ENCODE data around the gene MGAT5. TPM values are rescaled to one million over a fixed set of nuclear protein-coding genes. Genes with fewer than 3 reads are reported as not detected.
A peak's percentile ranks its signal among the peaks of the same experiment; 100 is the strongest.

The MGAT5 gene
- total RNA-seq, 4 donors from 2014 or later: 34.1 to 47.5 (median 42.6) TPM

GRCh38 chr2:134296301-134296700 is 42.4 kb downstream of the MGAT5 start:
- DNase-seq (ENCODE audit: low spot score in 2 of 2): no peak
- WGBS, 2 donors: 55 to 64% methylated on average over 2 of the region's 2 CpGs
- Histone ChIP-seq H3K9me3 (no peaks in the 10 kb centered on the region), H3K4me1 (peaks cover 0 to 46% (median 25%) of the 10 kb centered on the region in 4 donors), H3K36me3 (no peaks in the 10 kb centered on the region), H3K27ac (peak overlapping the region in 3 of 4 donors; percentile 52 to 75 (median 60)), H3K4me3 (no peak overlapping the region), H3K27me3 (no peaks in the 10 kb centered on the region)
- TF ChIP-seq, protein P1, sequence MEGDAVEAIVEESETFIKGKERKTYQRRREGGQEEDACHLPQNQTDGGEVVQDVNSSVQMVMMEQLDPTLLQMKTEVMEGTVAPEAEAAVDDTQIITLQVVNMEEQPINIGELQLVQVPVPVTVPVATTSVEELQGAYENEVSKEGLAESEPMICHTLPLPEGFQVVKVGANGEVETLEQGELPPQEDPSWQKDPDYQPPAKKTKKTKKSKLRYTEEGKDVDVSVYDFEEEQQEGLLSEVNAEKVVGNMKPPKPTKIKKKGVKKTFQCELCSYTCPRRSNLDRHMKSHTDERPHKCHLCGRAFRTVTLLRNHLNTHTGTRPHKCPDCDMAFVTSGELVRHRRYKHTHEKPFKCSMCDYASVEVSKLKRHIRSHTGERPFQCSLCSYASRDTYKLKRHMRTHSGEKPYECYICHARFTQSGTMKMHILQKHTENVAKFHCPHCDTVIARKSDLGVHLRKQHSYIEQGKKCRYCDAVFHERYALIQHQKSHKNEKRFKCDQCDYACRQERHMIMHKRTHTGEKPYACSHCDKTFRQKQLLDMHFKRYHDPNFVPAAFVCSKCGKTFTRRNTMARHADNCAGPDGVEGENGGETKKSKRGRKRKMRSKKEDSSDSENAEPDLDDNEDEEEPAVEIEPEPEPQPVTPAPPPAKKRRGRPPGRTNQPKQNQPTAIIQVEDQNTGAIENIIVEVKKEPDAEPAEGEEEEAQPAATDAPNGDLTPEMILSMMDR (IDR thresholded peaks at IDR 0.05): no peak
- TF ChIP-seq EP300 (IDR thresholded peaks at IDR 0.05) (no peak), POLR2A (IDR thresholded peaks at IDR 0.05) (no peak)

- no peaks in the 10 kb centered on the region for H3K36me3 ChIP-seq
- TF ChIP-seq EP300 (IDR thresholded peaks at IDR 0.05) (no peak), POLR2A (IDR thresholded peaks at IDR 0.05) (no peak)
- TF ChIP-seq, protein P1 (IDR thresholded peaks at IDR 0.05): no peak
- WGBS, 2 donors: 97 to 100% methylated on average over 1 of the region's 1 CpG
- H3K27ac ChIP-seq: no peak overlapping the region
- no peaks in the 10 kb centered on the region for H3K27me3 ChIP-seq
- H3K9me3 ChIP-seq: no peaks in the 10 kb centered on the region
- peaks cover 0 to 44% (median 23%) of the 10 kb centered on the region in 4 donors for H3K4me1 ChIP-seq
- no peak overlapping the region for H3K4me3 ChIP-seq
- DNase-seq (ENCODE audit: low spot score in 2 of 2): no peak
These were observed 45.5 kb downstream of the MGAT5 start for GRCh38 chr2:134299334-134299733.

GRCh38 chr2:134300585-134300984 is 46.7 kb downstream of the MGAT5 start:
- no peaks in the 10 kb centered on the region for H3K9me3 ChIP-seq
- peaks cover 0 to 32% (median 15%) of the 10 kb centered on the region in 4 donors for H3K4me1 ChIP-seq
- H3K4me3 ChIP-seq: no peak overlapping the region
- no peak for DNase-seq (ENCODE audit: low spot score in 2 of 2)
- no peaks in the 10 kb centered on the region for H3K36me3 ChIP-seq
- H3K27ac ChIP-seq: no peak overlapping the region
- TF ChIP-seq EP300 (IDR thresholded peaks at IDR 0.05) (no peak), POLR2A (IDR thresholded peaks at IDR 0.05) (no peak)
- TF ChIP-seq, protein P1 (IDR thresholded peaks at IDR 0.05): no peak
- H3K27me3 ChIP-seq: no peaks in the 10 kb centered on the region
- 70 to 75% methylated on average over 1 of the region's 1 CpG for WGBS, 2 donors

DNA sequence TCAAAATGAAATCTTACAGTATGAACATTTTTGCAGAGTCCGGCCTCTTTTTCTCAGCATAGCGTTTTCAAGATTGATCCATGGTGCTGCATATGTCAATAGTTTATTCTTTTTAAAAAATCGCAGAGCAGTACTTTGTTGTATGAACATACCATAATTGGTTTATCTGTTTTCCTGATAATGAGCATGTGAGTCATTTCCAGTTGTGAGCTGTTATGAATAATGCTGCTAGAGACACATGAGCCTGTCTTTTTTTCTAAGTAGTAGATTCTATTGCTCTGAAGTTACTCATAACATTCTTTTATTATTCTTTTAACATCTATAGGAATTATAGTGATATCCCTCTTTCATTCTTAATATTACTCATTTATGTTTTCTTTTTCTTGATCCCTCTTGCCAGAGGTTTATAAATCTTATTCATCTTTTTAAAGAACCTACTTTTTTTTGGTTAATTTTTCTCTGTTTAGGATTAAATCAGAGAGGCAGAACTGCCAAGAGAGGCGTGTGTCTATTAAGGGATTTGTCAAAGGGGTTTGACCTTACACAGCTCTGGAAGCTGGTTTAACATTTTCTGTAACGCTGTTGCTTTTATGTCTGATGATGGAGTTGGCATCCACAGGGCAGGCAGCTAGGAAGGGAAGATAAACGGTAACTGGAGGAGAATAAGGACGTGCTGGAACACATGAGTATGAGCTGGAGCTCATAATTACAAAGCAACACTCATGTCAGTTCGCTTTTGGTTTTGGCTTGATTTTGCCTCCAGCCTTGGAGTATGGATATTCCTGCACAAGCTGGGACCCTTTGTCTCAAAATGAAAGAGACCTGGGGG is 47.4 kb downstream of the MGAT5 start:
- Histone ChIP-seq H3K9me3 (no peaks in the 10 kb centered on the region), H3K36me3 (no peaks in the 10 kb centered on the region), H3K27ac (no peak overlapping the region), H3K27me3 (no peaks in the 10 kb centered on the region), H3K4me3 (no peak overlapping the region), H3K4me1 (peaks cover 0 to 25% (median 9%) of the 10 kb centered on the region in 4 donors)
- no peak for TF ChIP-seq POLR2A (IDR thresholded peaks at IDR 0.05)
- TF ChIP-seq EP300 (IDR thresholded peaks at IDR 0.05): no peak
- TF ChIP-seq, protein P1 (IDR thresholded peaks at IDR 0.05): no peak
- DNase-seq (ENCODE audit: low spot score in 2 of 2): no peak
- WGBS, 2 donors: 33 to 37% methylated on average over 8 of the region's 8 CpGs

GRCh38 chr2:134301928-134302260 is 48.0 kb downstream of the MGAT5 start:
- H3K9me3 ChIP-seq: no peaks in the 10 kb centered on the region
- H3K4me1 ChIP-seq: peaks cover 0 to 22% (median 8%) of the 10 kb centered on the region in 4 donors
- TF ChIP-seq POLR2A (IDR thresholded peaks at IDR 0.05): no peak
- TF ChIP-seq, protein P1 (IDR thresholded peaks at IDR 0.05): no peak
- no peak for TF ChIP-seq EP300 (IDR thresholded peaks at IDR 0.05)
- H3K27ac ChIP-seq: no peak overlapping the region
- DNase-seq (ENCODE audit: low spot score in 2 of 2): no peak
- no peaks in the 10 kb centered on the region for H3K36me3 ChIP-seq
- no peaks in the 10 kb centered on the region for H3K27me3 ChIP-seq
- 31 to 39% methylated on average over 2 of the region's 2 CpGs for WGBS, 2 donors
- no peak overlapping the region for H3K4me3 ChIP-seq
